Brain pericyte (primary cell): Measurements from ENCODE around the gene GATAD2B.
"Not testable (repeated sequence)": the region's sequence is repeated elsewhere in the genome, so short reads cannot be mapped to it uniquely, and the experiment has no call there.

ENCODE experiments used
- DNase-seq: peaks from one replicate; pipeline ENCODE4 v3.0.0-alpha.2; 2012; ENCODE audit warnings: low read depth, low spot score

GATAD2B gene

DNA sequence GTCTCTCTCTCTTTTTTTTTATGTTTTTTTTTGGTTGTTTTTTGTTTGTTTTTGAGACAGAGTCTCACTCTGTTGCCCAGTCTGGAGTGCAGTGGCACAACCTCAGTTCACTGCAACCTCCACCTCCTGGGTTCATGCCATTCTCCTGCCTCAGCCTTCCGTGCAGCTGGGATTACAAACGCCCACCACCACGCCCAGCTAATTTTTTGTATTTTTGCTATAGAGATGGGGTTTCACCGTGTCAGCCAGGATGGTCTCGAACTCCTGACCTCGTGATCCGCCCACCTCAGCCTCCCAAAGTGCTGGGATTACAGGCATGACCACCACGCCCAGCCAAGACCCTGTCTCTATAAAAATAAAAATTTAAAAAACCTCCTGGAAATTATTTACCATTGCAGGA is 88.8 kb downstream of the GATAD2B start:
- not testable (repeated sequence) for DNase-seq

DNA sequence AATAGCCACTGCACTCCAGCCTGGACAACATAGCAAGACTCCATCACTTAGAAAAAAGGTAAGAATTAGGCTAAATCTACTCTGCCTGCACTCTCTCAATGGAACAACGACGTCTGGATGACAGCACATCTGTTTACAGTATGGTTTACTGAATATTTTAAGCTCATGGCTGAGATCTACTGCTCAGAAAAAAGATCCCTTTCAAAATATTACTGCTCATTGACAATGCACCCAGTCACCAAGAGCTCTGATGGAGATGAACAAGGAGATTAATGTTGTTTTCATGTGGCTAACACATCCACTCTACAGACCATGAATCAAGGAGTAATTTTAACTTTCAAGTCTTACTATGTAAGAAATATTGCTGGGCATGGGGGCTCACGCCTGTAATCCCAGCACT is 89.6 kb downstream of the GATAD2B start:
- DNase-seq: no peak

DNA sequence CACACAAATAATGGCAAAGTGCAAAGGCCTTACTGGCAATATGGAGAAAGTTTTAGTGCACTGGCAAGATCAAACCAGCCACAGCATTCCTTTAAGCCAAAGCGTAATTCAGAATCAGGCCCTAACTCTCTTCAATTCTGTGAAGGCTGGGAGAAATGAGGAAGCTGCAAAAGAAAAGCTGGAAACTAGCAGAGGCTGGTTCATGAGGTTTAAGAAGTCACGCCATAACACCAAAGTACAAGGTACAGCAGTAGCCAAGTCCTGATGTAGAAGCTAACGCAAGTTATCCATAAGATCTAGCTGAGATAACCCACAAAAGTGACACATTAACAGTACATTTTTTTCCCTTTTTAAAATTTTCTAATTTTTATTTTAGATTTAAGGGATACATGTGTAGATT is 90.5 kb downstream of the GATAD2B start:
- DNase-seq: no peak

DNA sequence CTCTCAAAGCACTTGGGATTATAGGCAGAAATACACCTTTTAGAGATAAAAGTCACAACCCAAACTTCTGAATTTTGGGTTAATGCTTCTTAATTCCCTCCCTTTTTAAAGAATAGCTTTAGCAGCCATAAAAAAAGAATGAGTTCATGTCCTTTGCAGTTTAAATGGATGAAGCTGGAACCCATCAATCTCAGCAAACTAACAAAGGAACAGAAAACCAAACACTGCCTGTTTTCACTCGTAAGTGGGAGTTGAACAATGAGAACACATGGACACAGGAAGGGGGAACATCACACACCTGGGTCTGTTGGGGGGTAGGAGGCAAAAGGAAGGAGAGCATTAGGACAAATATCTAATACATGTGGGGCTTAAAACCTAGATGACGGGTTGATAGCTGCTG is 91.7 kb downstream of the GATAD2B start:
- no peak for DNase-seq

DNA sequence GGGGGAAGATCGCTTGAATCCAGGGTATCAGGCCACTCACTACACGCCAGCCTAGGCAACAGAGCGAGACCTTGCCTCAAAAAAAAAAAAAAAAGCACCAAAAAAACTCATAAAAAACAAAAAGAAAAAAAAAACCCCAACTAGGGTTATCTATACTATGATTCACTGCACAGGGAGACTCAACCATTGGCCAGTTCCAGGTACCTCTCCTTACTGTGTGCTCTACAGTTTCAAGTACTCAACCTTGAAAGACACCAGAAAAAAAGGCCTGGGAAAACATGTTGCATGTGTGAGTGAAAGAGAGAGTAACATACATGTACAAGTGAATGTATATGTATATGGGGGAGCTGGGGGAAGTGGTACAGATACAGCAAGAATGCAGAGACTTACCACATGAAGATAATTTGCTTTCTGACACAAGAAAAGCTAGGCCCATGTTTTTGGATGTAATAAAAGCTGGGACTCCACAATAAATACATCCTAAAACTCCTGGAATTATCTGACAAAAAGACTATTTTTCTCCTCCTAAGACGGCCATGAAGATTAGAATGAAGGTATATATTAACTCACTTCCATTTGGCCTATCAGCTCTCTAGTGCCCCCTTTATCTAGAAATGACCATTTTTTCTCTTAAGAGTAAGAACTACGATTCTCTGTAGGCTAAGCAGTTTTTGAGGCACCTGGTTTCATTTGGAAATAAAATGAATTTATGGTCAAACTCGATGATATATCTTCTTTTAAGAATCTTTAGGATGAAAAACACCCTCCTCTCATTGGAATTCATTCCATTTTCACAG is 95.4 kb downstream of the GATAD2B start:
- DNase-seq: no peak

DNA sequence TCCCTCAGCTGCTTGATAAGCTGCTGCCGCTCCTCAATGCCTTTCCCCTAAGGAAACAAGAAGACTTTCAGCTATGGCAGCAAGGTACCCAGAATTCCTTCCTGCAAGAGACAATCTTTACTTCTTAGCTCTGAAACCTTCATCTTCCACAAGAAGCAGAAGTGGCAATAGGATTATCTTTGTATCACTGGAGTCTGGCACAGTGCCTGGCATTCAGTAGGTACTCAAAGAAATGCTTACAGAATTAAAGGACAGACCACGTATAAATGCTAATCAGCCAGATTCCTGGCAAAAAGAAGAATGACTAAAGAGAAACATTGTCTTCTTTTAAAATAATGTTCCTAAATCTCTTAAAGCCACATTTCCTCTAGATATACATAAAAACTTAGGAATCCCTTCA is 103.9 kb downstream of the GATAD2B start:
- DNase-seq: no peak

DNA sequence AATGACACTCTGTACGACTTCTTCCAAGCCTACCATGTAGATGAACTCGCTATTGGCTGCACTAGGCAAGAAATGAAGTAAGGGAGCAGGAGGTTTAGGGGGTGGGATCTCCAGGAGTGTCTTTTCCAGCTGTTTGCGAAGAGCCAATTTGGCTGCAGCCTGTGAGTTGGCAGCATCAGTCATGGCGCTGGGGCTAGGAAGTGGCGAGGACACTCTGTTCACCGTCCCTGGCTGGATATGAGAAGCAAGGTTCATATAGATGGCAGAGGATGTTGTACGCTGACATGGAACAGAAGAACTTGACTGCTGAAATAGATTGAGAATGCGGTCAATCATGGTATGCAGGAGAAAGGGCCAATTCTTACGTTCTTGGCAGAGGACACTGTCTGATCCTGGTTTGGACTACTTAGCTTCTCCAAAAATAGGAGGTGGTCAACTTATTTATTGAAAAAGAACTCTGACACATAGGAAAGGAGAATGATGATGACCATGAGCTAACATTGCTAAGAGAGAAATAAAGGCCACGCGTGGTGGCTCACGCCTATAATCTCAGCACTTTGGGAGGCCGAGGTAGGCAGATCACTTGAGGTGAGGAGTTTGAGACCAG is 106.4 kb downstream of the GATAD2B start:
- DNase-seq: no peak

DNA sequence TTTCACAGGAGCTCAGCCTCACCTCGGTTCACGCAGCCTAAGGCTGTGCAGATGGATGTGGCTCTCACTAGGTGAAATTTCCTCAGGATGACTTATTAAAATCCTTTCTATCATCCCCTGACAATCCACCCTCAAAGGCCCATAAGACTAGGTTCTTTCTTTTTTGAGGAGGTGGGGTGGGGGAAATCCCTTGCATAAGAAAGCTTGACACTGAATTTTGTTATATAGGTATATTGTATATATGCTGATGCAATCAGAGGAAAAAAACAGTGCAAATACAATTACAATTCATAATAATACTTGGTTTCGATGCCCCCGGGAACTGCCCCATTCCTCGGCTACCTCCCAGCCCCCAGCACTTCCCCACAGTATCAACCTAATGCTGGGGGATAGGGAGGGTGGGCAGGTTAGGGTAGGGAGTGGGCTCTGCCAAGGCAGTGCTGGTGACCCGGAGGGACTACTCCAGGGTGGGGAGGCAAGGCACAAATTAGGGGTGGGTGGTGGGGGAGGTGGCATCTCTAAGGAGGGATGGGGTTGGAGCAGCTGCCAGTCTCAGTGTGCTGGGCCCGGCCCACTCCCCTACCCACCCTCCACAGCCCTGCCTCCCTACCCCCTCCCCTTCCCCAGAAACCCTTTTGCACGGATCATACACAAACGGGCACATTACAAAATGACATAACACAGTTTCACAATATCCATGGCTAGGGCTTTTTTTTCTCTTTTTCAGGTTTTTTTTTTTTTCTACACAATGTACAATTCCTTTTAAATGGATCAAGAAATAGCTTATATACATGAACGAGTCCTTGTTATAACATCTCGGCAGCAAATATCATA is 116.7 kb downstream of the GATAD2B start:
- DNase-seq: no peak

DNA sequence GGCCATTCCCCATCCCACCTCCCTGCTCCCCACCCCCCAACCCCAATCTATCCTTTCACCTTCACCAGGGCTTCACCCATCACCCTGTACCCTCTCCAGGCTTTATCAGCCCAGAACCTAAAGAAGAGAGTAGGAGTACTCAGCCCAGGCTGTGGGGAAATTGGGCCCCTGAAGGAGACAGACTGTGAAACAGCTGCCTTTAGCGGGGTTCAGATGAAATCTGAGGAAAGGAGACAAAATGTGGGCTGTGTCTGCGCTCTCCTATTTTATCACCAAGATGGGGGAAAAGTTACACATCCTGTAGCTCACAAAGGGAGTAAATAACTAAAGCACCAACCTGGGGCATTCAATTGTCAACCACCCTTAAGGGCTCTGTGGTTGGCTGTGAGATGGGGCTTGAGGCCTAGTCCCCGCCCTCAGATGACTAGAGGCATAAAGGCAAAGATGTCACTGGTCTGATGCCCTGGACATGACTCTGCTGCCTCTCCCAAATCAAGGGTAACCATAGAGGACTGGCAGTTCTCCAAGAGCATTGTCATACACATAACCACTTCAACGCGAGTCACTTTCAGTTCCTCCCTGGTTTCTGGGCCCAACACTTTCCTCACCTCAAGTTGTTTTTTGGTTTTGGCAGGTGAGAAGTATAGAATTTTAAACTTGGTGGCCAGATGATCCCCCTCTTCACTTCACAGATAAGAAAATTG is 117.6 kb downstream of the GATAD2B start:
- DNase-seq: no peak

DNA sequence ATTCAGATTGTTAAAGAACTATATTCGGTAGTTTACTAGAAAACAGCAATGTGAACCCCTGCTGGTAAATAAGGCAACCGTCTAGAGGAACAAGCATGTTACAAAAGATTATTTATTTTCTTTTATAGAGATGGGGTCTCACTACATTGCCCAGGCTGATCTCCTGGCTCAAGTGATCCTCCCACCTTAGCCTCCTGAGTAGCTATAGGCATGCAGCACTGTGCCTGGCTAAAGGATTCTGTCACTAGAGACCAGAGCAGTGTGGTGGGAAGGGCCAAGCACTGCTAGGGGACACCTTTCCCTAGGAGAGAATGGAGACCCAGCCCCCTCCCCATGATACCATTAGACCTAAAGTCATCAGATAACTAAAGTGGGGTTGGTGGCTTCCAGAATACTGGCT is 118.7 kb downstream of the GATAD2B start:
- no peak for DNase-seq

DNA sequence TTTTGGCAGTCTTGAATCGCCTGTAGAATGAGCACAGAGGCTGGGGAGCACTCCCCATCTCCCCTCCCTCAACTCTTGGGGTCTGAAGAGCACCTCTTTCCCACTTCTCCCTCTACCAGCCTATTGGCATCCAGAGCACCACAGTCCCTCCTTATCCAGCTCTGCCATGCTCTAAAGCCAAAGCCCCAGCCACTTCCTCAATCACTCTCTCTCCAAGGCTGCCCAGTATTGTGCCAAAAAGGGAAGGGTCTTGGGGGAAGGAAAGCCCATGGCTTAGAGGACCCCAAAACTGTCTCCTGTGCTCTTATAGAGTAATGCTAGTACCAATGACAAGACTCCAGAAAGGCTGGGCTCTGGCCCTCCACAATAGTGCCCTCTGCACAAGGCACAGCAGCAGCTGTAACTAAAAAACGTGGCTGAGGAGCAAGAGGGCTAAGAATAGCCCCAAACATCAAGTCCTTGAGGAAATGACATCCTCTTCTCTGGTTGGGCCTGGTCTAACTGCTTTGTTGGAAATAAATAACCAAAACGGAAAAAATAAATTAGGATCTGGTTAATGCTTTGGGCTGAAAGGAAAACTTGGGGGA is 119.2 kb downstream of the GATAD2B start:
- no peak for DNase-seq

DNA sequence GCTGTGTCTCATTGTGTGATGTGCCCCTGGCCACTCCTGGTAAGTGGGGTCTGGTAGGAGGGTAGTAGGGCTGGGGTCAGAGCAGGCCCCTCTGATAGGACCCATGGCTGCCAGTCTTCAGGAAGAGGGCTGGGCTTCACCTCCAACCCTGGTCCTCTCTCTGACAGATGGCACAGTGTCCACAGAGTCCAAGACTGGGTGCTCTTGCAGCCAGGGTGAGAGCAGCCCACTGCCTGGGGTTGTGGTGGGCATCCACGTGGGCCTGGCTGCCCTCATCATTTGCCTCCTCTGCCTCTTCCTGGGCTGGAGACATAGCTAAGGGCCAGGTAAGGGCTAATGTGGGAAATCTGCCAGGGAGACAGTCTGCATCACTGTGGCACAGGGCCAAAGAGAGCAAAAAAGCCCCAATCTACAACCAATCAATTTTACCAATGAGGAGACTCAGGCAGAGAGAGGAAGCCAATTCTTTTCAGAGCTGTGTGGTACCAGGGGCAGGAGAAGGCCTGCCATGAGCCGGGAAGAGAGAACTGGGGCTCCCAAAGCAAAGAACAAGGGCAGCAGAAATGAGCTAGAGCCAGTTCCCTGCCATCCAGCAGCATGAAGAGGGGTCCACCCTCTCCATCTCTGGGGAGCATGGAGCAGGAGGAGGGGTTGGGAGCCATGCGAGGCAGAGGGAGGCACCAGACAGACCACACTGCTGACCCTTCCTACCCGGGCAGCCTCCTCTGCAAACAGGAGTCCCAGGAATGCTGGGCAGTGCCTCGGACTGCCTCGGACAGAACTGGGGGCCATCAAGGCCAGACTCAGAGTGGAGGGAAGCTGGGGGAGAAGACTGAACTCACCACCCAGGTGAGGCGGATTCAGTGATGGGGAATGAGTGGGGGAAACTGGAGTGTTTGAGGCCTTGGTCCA is 120.7 kb downstream of the GATAD2B start:
- no peak for DNase-seq

DNA sequence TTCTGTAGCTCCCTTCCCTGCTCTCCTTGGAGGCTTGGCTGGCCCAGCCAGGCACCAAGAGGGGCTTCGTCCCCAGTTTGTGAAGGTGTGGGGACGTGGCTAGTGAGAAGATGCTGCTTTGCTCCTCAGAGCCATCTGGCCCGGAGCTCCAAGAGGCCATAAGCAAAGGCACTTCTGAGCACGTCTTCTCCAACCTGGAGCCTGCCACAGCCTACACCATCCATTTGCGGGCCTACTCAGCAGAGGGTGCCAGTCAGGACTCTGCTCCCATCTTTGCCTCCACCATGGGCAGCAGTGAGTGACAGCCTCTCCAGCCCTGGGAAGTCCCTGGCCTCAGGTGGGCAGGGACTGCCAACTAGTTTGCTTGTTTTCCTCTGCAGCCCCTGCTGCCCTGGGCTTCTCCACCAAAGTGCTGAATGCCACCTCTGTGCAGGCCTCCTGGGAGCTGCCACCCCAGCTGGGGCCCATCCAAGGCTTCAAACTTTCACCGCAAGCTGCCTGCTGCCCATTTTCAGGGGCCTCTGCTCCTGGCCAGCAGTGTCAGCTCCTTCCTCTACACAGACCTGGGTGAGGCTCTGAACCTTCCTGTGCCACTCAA is 121.6 kb downstream of the GATAD2B start:
- no peak for DNase-seq

DNA sequence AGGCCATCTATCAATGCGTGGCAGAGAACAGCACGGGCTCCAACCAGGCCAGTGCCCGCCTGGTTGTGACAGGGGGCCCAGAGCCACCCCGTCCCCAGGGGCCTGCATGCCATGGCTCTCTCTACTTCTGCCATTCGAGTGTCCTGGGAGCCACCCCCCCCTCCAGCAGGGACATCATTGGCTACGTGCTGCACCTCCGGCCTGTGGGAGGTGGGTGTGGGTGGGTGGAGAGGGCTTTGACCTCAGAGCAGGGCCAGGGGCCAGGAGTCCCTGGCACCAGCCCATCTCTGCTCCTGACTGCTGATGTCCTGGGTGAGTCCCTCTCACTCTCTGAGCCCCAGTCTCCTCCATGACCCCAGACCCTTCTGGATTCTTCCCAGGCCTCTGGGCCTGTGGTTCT is 122.3 kb downstream of the GATAD2B start:
- DNase-seq: no peak

DNA sequence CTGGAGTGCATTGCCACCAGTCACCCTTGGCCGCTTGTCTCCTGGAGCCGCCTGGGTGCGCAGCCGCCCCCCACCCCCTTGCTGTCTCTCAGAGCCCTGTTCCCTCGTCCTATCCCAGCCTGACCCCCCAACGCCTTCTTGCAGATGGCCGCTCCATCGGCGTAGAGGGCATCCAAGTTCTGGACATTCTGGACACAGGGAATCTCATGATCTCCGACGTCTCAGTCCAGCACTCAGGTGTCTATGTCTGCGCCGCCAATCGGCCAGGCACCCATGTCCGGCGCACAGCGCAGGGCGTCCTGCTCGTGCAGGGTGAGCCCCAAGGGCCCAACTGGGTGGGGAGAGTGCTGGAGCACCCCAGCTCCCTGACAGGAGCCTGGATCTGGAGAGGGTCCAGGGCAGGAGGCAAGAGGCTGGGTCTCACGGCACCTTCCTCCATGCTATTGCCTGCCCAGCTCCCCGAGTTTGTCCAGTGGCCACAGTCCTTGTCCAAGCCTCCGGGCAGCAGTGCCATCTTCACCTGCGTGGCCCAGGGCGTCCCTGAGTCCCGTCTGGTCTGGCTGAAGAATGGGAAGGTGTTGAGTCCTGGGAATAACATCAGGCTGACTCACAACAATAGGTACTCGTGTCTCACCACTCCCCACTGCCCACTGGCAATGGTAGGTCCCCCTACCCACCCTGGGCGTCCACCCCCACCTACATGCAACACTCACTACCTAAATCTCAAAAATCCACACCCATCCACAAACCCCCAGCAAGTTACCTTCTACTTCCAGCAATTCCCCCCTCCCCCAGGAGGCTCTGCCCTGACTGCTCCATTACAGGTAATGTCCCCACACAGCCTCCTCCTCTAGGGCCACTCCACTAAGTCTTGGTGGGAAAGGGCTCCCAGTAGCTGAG is 123.0 kb downstream of the GATAD2B start:
- no peak for DNase-seq

DNA sequence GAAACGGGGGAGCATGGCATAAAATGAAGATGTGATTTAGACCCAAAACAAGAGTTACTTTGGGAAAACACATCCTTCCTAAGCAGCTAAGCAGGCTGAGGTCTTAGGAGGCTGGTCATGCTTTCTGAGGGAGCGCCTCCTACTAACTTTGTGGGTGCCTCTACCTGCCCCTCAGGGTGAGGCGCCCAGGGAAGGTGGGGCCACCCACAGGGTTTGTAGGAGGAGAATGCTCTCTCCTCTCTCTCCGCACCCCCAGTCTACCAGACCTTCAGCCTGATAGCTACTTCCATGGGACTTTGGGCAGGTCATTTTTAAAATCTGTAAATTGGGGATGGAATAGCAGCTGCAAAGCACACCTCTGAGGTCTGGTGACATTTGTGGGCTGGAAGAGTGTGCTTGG is 123.8 kb downstream of the GATAD2B start:
- no peak for DNase-seq

DNA sequence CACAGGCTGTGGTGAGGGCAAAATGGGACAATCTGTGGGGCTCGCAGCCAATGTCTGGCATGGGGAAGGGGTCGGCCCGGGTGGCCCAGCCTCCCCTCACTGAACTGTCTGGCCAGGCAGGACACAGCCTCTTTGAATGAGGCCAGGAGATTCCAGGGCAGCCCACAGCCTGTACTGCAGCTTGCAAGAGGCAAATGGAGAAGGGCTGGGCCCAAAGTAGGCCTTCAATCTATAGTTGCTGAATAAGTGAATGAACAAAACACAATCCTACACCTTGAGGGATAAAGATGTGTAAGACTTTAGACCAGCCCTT is 124.3 kb downstream of the GATAD2B start:
- no peak for DNase-seq

DNA sequence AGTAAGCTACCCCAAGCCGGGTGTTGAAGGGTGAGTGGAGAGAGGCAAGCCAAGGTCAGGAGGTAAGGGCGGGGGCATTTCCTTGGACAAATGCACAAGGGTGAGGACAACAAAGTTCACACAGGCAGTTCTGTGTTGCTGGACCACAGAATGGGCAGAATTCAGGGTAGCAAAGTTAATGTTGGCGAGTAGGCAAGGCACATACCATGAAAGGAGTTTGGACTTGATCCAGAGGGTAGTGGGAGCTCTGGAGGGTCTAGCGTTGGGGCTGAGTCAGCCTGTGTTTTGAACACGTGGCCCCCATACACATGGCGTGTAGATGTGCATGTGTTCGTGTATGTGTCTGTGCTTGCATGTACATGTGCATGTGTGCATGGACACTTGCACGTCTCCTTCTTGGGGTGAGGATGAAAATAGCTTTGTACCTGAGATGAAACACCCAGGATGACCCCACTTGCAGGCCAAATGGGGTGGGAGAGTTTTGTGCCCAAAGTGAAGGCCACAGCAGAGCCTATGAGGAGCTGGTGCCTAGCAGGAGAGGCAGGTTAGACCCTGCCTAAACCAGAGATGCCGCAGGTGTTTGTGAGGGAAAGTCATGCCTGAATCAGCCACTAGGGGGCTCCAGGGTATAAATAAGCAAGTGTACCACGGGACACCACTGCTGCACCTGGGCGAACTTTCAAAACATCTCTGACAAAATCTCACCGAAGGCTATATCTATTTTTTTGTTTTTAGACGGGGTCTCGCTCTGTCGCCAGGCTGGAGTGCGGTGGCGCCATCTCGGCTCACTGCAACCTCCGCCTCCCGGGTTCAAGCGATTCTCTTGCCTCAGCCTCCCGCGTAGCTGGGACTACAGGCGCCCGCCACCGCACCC is 125.7 kb downstream of the GATAD2B start:
- DNase-seq: no peak
